Stimulated activated CD4-positive, alpha-beta T cell treated with anti-CD3 and anti-CD28 coated beads, Interleukin-12 subunit alpha, Interleukin-12 subunit beta, amount 100 ng/mL, for 24 hours (primary cell): ENCODE data around the gene TRAM2.

ENCODE experiments used
- DNase-seq, 2 experiments: peaks; one replicate each; pipeline ENCODE4 v3.0.0-alpha.2; 2020; ENCODE audit warnings: low read depth in 2 of 2

The TRAM2 gene, protein sequence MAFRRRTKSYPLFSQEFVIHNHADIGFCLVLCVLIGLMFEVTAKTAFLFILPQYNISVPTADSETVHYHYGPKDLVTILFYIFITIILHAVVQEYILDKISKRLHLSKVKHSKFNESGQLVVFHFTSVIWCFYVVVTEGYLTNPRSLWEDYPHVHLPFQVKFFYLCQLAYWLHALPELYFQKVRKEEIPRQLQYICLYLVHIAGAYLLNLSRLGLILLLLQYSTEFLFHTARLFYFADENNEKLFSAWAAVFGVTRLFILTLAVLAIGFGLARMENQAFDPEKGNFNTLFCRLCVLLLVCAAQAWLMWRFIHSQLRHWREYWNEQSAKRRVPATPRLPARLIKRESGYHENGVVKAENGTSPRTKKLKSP

DNA sequence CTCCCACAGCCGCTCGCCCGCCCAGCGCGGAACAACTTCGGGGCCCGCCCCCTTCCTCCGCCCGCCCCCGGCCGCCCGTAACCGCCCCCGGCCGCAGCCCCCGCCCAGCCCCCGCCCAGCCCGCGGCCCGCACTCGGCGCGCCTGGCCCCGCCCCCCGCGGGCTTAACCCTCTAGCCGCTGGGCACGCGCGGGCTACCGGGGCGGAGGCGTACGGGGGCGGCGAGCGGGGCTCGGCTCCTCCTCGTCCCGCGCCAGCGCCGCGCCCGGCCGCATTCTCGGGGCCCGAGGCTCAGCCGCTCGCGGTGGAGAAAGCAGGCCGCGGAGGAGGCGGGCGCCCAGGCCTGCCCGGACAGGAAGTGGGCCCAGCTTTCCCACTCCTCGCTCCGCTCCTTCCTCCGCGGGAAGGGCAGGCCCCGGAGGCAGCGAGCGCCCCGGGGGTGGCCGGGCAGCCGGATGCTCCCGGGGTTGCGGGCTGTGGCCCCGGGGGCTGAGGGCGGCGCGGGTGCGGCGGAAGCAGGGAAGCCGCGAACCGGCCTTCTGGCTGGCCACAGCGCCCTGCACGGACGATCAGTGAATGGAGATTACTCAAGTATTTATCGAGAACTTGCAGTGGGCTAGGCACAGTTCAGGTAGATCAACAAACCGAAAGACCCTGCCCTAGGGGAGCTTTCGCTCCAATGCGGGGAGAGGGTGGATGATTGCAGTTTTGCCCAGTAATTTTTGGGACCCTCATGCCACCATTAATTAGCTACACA lies at the start of gene TRAM2:
Gene TRAM2 (minus strand): TSS at position 39 of the 756 bp plus-strand sequence. CDS start 145 bp downstream, outside the sequence.
- peak; percentile 50 to 65 for DNase-seq

DNA sequence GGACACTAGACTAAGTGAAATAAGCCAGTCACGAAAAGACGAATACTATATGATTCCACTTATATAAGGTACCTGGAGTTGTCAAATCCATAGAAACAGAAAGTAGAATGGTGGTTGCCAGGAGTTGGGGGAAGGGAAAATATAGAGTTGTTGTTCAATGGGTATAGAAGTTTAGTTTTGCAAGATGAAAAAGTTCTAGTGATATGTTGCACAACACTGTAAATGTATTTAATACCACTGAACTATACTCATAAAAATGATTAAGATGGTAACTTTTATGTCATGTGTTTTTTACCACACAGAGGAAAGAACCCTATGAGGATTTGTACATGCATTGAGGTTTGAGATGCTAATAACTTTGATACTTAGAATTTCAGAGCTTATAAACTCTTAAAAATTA lies 46.0 kb upstream of the TRAM2 start:
- no peak for DNase-seq

DNA sequence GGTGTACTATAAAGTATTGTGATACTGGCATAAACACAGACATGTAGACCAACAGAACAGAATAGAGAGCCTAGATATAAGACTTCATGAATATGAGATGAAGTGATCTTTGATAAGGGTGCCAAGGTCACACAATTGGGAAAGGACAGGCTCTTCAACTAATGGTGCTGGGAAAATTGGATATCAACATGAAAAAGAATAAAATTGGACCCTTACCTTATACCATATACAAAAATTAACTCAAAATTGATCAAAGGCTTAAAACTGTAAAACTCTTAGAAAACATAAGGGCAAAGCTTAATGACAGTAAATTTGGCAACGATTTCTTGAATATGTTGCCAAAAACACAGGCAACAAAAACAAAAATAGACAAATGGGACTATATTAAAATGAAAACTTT lies 44.8 kb upstream of the TRAM2 start:
- no peak for DNase-seq

DNA sequence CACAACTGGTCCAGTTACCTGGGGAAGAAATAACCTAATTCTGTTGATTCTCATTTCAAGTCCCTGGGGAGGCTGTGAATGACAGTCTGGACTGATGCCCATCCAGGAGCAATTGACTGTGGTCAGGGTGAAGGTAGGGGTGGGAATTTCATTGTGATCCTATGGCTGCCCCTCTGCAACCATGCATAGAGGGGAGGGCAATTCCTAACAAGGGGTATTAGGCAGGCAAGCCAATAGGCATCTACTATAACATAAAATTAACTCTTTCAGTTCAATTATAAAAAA lies 44.0 kb upstream of the TRAM2 start:
- DNase-seq = no peak

DNA sequence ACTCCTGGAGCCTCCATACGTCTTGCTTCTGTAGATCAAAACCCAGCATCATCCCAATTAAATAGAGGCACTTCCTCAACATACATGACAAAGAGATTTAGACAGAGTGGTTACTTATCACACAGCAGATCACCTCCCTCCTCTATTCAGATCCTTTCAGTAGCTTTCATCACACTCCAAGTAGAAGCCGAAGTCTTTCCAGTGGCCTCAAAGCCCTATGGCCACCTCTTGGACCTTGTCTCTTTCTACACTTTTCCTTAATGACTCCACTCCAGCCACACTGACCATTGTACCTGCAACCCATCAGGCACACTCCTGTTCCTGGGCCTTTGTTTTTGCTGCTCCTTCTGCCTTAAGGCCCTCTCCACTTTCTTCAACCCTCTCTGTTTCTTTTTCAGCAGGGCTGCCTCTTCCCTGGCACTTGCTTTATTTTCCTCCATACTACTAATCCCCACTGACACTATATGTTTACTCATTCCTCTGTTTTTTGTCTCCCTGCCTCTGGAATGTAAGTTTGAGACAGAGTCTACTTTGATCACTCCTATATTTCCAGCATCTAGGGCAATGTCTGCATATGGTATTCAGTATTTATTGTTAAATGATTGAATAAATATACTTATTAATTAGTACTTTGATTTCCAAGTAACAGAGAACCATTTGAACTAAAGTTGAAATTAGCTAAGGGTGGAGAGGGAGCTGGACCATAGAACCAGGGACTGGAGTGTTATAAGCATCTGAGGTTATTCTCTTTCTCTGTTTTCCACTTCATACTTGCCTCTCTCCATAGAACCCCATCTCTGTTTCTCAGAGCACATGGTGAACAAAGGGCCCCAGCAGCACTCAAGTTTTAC lies 43.4 kb upstream of the TRAM2 start:
- DNase-seq = no peak

DNA sequence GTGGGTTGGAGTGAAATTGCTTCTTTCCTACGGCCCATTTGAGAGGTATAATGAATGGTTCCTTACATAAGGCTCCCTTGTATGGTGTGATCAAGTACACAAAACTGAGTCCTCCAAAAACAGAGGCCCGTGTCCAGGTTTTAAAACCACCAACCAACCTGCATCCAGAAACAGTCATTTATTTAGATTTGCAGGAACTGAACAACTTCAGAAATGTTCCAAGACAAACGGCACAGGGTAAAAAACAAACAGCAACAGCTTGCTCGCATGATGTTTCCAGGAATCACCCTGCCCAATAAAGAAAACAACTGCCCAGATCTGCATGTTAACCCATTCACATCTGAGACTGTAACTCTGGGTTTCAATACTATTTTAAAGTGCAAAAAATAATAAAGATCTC lies 40.2 kb upstream of the TRAM2 start:
- no peak for DNase-seq

DNA sequence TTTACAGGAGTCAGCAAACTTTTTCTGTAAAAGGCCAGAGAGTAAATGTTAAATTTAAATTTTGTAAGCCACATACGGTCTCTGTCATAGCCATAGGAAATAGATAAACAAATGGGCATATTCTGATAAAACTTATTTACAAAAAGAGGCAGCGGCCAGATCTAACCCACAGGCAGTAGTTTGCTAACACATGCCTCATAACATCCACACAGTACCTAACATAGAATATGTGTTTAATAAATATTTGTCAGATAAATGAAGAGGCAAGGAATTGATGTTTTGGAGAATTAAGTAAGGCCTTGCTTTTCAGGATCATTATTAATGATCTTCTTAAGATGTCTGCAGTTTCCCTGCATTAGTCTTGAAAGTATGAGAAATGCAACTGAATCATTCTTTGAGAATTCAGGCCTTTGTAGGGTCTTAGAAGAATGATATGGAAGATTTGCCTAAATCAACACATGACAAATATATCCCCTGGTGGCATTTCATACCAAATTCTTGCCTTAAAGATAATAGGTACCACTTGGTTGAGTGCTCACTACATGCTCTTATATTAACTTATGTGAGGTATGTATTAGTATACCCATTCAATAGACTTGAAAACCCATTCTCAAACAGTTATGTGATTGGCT lies 39.3 kb upstream of the TRAM2 start:
- DNase-seq = no peak

DNA sequence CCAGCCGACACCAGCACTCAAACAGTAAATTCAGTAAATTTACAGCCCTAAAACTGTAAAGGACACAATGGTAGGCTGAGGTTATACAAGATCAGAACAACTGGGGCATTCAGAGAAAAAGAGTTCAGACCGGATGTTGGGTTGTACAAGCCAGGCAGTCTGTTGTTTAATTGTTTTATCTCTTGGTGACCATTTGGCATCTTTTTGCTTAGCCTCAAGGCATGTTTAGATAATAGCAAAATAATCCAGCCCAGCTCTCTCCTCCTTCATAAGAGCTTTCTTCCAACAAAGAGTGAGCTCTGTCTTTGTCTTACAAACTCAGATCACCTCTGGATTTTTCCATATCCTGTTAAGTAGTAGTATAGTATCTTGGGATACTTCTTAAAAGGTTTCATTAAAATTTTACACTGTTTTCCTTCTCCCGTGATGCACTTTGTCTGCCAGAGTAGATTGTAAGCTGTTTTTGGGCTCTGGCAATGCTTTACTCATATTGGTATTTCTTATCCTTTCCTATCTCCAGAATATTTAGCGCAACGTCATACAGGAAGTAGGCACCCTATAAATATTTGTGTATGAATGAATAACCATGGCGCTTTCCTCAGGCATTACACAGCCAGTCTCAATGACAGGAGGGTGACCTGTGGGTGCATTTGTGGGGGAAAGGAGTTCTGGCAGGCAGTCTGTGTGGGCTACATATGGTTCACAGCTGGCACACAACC lies 35.6 kb upstream of the TRAM2 start:
- DNase-seq = no peak

DNA sequence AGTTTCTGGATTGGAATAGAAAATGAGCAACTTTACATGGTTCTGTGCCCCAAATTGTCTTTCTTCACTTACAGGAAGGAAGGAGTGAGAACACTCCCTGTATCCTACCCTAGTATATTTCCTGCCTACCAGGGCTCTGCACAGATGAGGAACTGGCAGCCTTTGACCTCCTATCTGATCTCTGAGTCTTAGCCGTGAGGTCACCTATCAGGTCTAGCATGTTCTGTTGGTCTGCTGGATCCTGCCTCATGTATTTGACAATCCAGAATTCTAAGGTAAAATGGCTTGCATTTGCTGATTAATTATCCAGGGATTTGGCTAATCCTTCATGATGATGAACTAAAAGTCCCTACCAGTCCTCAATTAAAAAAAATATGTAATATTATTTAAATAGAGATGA lies 35.0 kb upstream of the TRAM2 start:
- no peak for DNase-seq

DNA sequence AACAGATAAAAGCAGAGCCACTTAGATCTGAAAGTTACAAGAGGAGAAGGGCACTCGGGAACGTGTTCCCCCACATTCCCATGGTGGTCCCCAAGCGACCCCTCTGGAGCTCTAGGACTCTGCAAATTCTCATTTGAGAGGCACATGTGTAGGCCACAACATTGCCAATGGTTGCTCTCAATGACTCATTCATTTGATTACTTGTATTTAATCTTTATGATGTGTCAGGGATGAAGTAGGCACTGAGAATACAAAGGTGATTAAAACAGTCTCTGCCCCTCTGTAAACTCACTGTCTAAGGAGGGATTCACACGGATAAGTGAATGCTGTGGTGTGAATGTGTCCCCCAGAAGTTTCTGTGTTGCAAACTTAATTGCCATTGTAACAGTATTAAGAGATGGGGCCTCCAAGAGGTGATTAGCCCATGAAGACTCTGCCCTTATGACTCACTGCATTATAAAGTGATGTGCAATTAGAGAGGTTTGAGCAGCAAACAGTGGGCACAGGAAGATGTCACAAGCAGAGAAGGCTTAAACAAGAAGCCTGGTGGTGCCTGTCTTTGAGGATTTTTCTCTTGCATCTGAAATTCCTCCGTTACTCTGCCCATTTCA lies 34.0 kb upstream of the TRAM2 start:
- DNase-seq = no peak

DNA sequence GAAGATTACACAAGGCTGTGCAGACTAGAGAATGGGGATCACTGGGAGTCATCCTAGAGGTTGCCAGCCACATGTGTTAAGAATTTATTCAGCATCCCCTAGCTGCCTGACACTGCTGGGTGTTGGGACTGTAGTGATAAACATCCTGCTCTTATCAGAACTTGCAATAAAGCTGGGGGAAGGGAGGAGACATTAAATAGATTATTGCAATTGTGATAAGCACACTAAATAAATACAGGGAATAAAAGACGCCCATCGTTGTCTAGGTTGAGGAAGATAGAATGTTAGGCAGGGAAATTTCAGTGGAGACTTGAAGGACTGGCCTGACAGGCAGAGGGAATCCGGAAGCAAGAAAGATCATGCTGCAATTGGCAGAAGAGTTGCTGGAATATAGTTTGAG lies 33.2 kb upstream of the TRAM2 start:
- no peak for DNase-seq

DNA sequence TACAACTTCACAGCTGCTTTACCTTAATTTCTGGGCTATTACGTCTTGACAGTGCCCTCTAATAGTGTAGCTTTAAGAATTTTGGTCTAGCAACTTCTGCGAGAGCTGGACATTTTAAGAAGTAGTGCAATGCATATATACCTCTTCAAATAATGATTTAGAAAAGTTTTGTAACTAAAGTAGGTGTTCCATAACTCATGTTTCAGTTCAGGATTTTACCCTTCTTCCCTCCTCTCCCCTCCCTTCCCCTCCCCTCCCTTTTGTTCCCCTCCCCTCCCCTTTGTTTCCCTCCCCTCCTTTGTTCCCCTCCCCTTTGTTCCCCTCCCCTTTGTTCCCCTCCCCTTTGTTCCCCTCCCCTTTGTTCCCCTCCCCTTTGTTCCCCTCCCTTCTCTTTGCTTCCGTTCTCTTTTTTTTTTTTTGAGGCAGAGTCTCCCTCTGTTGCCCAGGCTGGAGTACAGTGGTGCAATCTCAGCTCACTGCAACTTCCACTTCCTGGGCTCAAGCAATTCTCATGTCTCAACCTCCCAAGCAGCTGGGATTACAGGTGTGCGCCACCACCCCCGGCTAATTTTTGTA lies 28.8 kb upstream of the TRAM2 start:
- DNase-seq = no peak

DNA sequence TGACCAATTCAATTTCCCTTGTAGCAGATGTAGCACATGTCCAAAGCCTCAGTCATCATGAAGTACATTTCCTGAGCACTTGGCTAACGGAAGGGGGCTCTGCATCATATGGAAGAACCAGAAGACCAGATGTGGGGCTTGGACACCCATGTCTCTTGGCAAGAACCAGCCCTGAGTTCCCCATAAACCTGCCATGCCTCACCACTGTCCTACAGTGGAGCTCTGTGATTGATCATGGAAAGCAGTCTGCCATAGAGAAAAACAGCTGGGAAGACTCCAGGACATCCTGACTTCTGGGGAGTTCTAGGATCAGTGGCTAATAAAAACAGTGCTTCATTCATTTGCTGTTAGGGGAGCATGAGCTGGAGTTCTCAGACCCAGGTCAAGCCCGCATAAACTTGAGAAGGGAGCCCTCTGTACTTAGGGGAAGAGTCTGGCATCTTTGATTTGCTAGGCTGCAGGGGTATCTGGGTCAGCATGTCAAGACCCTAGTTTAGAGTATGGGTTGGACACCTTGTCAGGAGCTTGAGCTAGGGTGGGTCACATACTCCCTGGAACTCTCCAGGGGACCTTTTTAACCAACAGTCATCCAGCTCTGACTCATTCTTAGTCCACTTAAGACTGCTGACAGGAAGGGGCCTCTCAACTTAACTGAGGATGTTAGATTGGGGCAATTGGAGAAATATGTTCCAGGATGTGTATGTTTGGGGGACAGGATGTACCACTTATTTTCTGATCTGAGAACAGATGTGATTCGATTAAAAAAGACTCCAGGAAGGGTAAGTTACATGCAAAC lies 26.3 kb upstream of the TRAM2 start:
- DNase-seq = no peak

DNA sequence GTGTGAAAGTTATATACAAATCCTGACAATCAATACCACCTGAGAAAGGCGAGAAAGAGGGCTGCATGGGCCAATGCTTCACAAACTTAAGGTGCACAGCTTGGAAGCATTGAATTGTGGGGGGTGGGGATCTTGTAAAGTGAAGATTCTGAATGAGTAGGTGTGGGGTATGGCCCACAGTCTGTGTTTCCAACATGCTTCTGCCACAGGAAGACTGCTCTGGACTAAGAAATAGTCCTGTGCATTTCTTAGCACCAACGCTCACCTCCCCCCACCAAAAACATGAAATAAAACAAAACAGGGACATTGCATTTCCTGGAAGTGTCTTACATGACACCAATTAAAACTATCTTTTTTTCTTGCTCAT lies 21.9 kb upstream of the TRAM2 start:
- no peak for DNase-seq

DNA sequence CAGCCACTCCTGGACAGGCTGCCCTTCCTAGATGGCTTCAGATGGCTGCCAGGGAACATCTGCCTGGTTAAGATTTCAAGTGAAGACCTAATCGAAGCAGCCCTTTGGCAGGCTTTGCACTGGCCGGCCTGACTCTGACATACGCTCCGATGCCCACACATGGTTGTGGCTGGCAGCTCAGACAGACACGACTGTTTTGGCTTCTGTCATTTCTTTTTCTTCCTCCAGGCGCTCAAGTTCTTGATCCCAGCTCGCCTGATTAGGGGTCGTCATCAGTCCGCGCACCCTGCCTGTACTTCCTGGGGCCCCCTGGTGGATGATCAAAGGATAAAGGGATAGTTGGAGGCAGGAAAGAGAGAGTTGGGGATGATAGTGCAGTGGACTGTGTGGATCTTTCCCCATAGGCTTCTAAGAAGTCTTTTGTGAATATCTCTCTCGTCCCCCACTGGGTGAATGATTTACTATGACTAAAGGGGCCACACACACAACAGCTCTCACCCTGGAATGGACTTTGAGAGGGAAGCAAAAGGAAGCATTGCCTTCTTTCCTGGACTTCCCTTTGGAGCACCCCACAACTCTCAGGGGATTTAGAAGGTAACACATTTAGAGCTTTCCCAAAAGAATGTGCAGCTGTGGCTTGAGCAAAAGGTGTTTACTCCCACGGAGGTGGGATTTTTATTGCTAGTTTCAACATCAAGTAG lies 21.4 kb upstream of the TRAM2 start:
- no peak for DNase-seq

DNA sequence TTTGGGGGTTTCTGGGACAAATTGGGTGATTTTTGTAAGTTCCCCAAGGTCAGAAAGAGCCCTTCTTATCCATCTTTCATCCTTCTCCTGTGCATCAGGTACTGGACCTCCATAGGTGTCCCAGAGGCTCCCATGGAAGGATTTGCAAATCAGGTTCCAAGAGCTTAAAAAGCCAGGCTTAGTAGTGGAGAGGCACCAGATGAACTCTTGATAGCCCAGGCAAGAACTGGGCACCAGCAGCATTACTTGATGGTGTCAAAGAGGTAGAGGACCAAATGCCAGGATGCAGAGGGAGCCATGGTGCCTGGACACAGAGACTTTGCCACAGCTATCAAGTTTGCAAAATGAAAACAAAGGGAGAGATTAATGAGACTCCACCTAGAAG lies 20.9 kb upstream of the TRAM2 start:
- no peak for DNase-seq

DNA sequence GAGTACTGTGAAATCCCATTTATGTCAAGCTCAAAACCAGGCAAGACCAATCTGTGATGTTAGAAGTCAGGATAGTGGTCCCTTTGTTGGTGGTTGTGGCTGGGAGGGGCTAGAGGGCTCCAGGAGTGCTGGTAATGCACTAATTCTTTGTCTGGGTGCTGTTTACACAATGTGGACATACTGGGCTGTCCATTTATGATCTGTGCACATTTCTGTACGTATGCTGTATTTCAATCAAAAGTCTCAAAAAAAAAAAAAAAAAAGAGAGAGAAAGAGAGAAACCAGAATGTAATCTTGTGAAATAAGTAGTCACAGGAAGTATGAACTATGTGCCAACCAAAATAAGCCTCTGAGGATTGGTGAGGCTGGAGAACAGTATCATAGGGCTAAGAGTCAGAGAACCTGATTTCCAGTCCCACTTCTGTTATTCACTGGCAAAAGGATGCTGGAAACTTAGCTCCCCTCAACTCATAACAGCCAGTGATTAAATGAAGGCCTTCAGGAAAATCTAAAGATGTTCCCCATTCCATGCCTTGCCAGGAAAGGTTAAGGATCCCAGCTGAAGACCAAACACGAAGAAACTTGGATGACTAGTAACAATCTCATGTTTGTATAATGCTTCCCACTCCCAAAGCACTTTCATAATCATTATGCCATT lies 19.6 kb upstream of the TRAM2 start:
- no peak for DNase-seq

DNA sequence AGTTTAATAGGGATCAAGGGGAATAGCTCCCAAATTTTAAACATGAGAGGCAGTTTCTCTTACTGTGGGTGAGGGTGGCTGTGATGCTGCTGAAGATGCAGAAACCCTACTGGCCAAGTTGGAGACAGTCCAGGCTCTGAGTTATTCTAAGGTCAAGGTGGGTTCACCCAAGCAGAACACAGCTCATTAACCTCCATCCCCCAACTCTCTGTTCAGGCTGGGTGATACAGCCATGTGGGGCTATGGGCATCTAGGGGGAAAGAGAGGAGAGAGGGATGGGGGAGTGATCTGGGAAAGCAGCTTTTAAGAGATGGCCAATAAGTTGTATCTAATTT lies 18.9 kb upstream of the TRAM2 start:
- DNase-seq = no peak
